AG04450 (cell line): ENCODE results near the gene RTN4RL1. TPM values are rescaled to one million over a fixed set of nuclear protein-coding genes. Genes with fewer than 3 reads are reported as not detected.

ENCODE experiments used
- CTCF ChIA-PET: fragments of 300-600, 350-600 bp; formaldehyde crosslinking; extraction: SDS; loops from one replicate; lab custom pipeline; 2022; ENCODE audit warnings: antibody characterized with exemption, inconsistent platforms; lab: Charles Lee
- POLR2A ChIA-PET: fragments of 350-600 bp; formaldehyde crosslinking; extraction: SDS; loops from one replicate; lab custom pipeline; 2021; ENCODE audit warnings: antibody characterized with exemption, inconsistent platforms; lab: Yijun Ruan, JAX
- DNase-seq: peaks from one replicate; pipeline ENCODE4 v3.0.0-alpha.2; 2011; ENCODE audit warnings: low read depth, low spot score
- H3K27ac ChIP-seq: one replicate; pipeline ENCODE4 v1.5.1; 2012; ENCODE audit warnings: low read depth, low read length, control low read depth
- H3K27me3 ChIP-seq: one replicate; pipeline ENCODE4 v1.6.0; 2012; ENCODE audit warnings: low read length; ENCODE audit not compliant: control insufficient read depth, insufficient read depth
- H3K4me3 ChIP-seq: 2 replicates; pipeline ENCODE4 v1.5.1; 2011; ENCODE audit warnings: mild to moderate bottlenecking, low read depth, low read length, control low read depth
- H3K9me3 ChIP-seq: 2 replicates; pipeline ENCODE4 v1.5.1; 2012; ENCODE audit warnings: low read length; ENCODE audit not compliant: control insufficient read depth, insufficient read depth
- CTCF ChIP-seq: IDR thresholded peaks from 2 replicates; pipeline ENCODE4 v1.5.1; 2011; ENCODE audit warnings: low read depth, low read length, control low read depth, inconsistent platforms
- polyA plus RNA-seq: library from polyadenylated mRNA; depleted of rRNA; stranded (reverse); fragments of >200 nt; gene quantifications from 2 replicates; pipeline ENCODE4 v1.2.3, GENCODE V29; 2011

RTN4RL1 gene
- polyA plus RNA-seq, 1 experiment, result 0.04 TPM

- ChIA-PET CTCF (interaction anchor here (1.9 kb wide), 1 partner anchor 139 kb away, joined by 6 read pairs; no protein-coding TSS in a partner anchor), POLR2A (no interaction called here)
- H3K4me3 ChIP-seq, result no peak overlapping the region
These were observed 22.5 kb upstream of the RTN4RL1 start for GRCh38 chr17:2047590-2047989.

GRCh38 chr17:2044263-2044894 is 19.2 kb upstream of the RTN4RL1 start:
- POLR2A ChIA-PET, result interaction anchor here (0.5 to 0.7 kb wide), 4 partner anchors 13 to 151 kb away, joined by 4 to 12 read pairs (median 5); no protein-coding TSS in a partner anchor

More at GRCh38 chr17:2047590-2047989, 22.5 kb upstream of the RTN4RL1 start:
- TF ChIP-seq CTCF, result no peak
- Histone ChIP-seq H3K9me3 (no peaks in the 10 kb centered on the region), H3K27ac (no peak overlapping the region), H3K27me3 (peaks cover 4% of the 10 kb centered on the region)
- no peak for DNase-seq

GRCh38 chr17:2043785-2044184 is 18.7 kb upstream of the RTN4RL1 start:
- H3K27me3 ChIP-seq, result no peaks in the 10 kb centered on the region
- ChIA-PET POLR2A (interaction anchor here (0.6 to 0.7 kb wide), 3 partner anchors 220 to 786 kb away, joined by 3 to 9 read pairs (median 5); no protein-coding TSS in a partner anchor), CTCF (interaction anchor here (0.7 to 1.9 kb wide), 3 partner anchors 11 to 214 kb away, joined by 3 to 8 read pairs (median 3); no protein-coding TSS in a partner anchor)
- no peak for TF ChIP-seq CTCF
- H3K4me3 ChIP-seq, result no peak overlapping the region
- peak overlapping the region; percentile 65 for H3K27ac ChIP-seq
- H3K9me3 ChIP-seq, result no peaks in the 10 kb centered on the region
- DNase-seq, result no peak

More at GRCh38 chr17:2044263-2044894, 19.2 kb upstream of the RTN4RL1 start:
- H3K27ac ChIP-seq, result peak overlapping the region; percentile 65
- no peak overlapping the region for H3K4me3 ChIP-seq
- no peak for DNase-seq
- CTCF ChIA-PET, result interaction anchor here (0.9 to 1.9 kb wide), 2 partner anchors 10 to 136 kb away, joined by 3 to 8 read pairs; no protein-coding TSS in a partner anchor
- TF ChIP-seq CTCF, result no peak
- H3K27me3 ChIP-seq, result no peaks in the 10 kb centered on the region
- no peaks in the 10 kb centered on the region for H3K9me3 ChIP-seq

GRCh38 chr17:2042933-2043332 is 17.8 kb upstream of the RTN4RL1 start:
- CTCF ChIA-PET, result no interaction called here
- H3K9me3 ChIP-seq, result no peaks in the 10 kb centered on the region
- H3K27me3 ChIP-seq, result no peaks in the 10 kb centered on the region
- TF ChIP-seq CTCF, result no peak
- H3K4me3 ChIP-seq, result peak overlapping the region; percentile 89
- POLR2A ChIA-PET, result no interaction called here
- peak overlapping the region; percentile 52 for H3K27ac ChIP-seq
- DNase-seq, result no peak

GRCh38 chr17:2042390-2042847 is 17.3 kb upstream of the RTN4RL1 start:
- POLR2A ChIA-PET, result no interaction called here
- TF ChIP-seq CTCF, result peak; percentile 43
- H3K9me3 ChIP-seq, result no peaks in the 10 kb centered on the region
- no peak for DNase-seq
- CTCF ChIA-PET, result no interaction called here
- peak overlapping the region; percentile 89 for H3K4me3 ChIP-seq
- no peaks in the 10 kb centered on the region for H3K27me3 ChIP-seq
- H3K27ac ChIP-seq, result peak overlapping the region; percentile 52
